Activated T-cell treated with anti-CD3 and anti-CD28 coated beads for 48 hours (primary cell): ENCODE measurements around the gene HDAC4.

Experiments used
- DNase-seq: peaks from one replicate; pipeline ENCODE4 v3.0.0-alpha.2; 2020; ENCODE audit warnings: low read depth

The HDAC4 gene

DNA sequence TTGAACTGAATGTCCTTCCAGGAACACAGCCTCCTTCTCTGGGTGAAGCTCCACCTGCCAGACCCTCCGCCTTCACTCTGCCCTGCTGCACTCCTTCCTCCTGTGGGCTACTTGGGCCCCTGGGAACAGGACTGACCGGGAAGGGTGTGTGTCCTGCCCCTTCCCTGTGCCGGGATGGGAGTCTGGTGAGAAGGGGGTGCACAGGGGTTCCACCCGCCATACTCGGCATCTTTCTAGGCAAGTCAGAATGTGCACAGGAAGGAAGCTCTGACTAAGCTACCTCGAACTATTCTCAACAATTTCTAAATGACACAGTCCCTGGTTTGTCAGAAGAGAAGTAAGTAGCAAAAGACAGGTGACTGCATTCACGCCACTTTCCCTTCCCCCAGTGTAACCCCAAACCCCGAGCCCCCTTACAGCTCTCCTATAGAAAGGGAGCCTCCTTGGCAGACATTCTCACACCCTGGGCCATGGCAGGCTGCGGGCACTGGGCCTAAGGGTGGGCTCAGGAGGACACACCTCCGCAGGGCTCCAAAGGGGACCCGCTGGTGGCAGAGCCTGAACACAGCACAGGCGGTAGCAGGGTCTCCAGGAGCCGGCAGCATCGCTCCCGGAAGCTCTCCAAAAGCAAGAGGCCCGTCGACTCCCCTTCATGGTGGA is 184.1 kb downstream of the HDAC4 start:
- DNase-seq: peak; percentile 35

DNA sequence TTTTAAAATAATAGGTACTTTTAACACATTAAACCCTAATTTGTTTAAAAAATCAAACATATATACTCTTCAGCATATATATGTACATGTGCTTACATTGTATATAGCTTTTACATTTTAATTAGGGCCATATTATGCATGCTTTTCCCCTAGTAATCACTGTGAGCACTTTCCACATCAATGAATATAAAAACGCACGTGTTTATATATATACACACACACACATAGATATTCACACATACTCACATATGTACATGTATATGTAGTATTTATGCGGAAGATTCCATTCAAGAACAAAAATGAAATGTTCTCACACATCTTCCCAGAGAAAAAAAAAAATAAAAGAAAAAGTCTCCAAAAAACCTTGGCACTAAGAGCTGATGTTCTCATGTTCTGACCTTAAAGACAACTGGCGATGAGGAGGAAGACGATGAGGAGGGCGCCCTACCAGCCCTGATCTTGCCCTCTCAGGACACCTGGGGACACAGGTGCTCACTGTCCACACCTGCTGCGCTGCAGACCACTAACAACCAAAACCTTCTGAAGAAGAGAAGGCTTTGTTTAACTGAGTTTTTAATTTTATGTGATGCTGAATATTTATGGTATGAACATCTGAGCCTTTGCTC is 184.7 kb downstream of the HDAC4 start:
- DNase-seq: no peak

DNA sequence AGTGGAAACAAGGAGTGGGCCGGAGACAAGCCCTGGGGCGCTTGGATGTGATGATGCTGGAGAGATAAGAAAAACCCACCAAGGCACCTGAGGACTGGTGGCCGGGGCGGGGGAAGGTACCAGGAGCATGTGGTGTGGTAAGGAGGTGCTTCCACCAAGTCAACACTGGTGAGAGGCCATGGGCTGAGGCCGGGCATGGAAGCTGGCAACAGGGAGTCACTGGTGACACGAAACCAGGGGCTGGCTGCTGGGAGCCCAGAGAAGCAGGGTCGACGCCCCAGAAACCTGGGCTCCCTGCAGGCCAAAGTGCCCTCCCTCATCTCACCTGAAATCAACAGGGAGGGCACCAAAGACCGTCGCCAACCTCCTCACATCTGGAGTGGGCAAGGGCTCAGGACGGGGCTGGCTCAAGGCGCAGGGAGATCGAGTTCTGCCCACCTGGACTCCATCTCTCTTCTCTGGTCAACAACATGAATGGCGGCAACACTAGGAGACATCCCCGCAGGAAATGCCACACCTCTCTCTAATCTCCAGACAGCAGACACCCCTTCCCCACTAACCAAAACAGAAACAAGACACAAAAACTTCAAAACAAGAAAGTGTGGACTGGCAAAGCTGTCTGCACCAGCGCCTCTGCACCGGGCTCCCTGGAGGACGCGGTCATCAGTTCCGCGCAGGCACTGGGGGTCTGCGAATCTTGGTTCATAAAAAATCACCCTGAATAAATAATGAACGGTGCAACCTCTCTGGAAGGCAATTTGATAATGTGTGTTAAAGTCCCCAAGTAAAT is 185.5 kb downstream of the HDAC4 start:
- no peak for DNase-seq

DNA sequence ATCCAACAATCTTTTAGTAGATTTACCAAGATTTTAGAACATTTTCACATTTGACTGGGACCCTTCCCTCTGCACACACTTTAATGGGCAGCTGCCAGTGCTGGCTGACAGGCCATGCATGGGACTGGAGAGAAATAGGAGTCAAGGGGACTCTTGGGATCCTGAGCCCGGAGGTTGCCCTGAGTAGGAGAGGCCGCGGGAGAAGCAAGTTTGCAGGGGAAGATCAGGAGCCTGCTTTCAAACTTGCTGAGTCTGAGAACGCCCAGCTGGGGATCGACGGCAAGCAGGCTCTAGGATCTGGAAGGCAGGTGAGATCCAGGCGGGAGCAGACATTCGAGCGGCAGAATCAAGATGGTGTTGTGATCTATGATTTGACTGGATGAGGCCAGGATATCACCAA is 186.1 kb downstream of the HDAC4 start:
- no peak for DNase-seq

DNA sequence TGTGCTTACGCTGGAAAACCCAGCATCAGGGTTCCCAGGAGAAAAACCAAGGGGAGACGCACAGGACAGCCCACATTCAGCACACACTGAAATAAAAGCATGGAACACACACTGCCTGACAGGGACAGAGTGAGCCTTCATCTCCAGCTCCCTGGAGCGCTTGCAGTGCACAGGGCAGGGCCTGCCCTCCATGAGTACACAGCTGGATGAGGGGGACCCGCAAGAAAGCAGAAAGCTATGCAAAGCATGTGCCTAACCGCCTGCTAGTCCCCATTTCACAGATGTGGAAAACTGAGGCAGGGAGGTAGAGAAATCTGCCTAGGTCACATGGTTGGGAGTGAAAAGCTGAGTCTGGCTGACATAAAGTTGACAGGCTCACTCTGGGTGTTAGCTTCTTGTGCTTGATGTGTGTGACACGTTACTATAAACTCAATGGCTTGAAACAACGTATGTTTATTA is 187.1 kb downstream of the HDAC4 start:
- DNase-seq: no peak

DNA sequence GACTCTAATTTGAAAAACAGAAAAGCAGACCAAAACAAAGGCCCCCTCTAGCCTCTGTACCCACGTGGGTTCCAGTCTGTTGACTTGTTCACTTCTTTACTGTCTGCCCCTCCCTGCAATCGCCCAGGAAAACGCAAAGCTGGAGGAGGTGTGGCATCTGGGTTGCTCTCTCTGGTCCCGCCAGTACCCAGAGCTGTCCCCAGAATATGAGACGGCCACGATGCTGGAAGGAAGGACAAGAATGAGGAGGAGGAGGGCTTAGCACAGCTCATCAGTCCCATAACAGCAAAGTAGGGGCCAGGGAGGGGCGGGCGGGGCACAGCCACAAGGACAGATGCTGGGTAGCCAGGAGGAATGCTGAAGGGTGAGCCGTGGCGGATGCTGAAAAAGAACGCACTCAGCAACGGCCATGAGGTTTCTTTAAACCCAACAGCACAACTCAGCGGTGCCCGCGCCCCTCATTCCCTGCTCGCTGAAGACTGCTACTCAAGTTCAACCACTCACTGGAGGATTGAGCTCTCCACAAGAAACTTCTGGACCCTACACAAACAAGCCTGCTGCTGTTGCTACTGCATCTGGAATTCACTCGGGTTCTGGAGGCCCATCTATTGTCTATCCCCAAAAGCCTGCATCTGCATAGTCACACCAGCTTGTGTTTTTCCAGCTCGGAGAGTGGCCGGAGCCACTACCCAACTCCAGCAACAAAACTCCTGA is 187.7 kb downstream of the HDAC4 start:
- DNase-seq: no peak

DNA sequence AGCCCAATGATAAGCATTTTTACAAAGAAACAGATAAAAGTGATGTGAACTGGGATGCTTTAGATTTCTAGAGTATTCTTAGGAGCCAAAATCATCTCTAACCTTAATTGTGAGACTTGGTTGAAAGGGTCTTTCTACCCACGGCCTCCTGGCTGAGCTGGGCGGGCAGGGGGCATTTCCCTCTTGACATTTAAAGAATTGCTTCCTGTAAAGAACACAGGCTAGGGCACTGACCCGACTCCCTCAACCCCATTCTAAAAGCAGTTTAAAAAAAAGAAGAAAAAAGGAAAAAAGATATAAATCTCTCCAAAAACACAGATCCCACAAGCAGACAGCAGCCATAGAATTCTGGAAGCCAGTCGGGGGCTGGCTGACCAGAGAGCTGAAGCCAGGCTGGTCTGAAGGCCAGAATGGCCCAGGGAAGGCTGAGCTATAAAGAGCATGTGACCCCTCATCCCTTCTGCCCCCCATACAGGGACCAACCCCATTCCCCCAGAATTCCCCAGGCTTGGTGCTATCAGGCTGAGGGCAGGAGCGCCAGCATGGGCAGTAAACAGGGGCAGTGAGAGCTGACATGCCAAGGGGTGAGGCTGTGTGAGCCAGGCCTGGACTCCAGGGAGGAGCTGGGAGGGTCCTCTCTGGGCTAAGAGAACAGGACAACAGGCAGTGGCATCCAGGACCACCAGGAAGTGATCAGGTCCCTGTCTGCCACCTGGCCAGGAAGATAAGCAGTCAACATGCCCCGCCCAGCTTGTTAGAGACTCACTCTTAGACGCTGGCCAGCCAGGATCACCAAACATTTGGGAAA is 188.5 kb downstream of the HDAC4 start:
- no peak for DNase-seq

DNA sequence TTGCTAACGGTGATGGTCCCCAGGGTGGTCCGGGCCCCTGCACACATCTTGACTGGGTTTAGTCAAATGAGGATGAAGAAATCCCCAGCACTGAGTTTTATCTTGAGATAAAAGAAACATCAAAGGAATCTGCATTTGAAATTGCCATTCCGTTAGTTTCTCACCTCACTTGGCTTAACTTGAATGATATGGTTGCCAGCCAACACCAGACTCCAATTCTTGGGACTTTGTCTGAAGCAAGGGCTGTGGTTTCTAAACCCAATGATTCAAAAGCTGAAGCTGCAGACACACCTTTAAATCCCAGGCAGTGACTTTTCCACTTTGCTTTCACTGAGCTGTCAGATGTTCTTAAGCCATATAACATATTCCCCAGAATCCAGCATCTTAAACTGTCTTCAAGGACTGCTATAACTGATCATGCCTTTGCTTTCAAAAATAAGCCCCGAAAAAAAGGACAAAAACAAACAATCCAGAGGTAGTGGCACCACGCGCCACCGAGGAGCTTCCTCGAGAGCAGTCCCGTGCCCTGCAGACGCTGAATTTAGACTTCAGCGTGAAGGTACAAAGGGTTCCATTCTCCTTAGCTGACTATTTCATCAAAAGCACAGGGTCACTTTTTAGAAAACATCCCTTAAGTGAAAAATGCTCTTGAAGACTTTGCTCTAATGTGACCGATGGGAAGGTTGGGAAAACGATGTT is 189.3 kb downstream of the HDAC4 start:
- no peak for DNase-seq

DNA sequence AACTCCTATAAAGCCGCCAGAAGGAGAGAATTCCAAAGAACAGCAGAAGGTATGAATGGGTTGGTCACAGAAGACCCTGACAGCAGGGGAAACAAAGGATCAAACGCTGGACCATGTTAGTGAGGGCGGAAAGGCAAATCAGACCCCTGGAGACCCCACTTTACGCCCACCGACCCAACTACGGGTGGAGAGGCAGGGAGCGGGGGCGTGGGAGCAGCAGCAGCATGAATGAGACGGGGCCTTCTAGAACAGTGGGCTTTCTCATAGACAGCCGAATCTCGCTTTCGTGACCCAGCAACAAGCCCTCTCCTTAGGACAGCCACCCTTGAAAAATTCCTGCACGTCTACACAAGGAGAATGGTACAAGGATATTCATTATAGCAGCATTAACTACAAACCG is 191.0 kb downstream of the HDAC4 start:
- DNase-seq: no peak

DNA sequence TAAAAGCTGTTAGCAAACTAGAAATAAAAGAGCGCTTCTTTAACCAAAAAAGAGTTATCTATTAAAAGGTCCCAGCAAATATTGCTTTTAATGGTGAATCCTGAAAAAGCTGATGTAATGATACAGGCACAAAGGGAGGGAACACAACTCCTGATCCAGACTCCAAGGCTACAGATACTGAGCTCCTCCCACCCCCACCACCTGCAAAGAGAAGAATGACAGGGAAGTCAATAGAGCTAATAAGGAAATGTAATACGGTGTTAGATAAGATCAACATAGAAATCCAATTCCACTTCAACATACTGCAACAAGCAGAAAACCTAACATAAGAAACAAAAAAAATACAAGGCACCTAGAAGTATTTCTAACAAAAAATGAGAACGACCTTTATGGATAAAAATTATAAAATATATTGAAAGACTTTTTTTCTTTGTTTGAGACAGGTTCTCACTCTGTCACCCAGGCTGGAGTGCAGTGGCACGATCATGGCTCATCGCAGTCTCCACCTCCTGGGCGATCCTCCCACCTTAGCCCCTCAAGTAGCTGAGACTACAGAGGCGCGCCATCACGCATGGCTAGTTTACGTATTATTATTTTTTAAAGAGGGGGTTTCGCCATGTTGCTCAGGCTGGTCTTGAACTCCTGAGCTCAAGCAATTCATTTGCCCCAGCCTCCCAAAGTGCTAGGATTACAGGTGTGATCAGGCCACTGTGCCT is 192.2 kb downstream of the HDAC4 start:
- no peak for DNase-seq

DNA sequence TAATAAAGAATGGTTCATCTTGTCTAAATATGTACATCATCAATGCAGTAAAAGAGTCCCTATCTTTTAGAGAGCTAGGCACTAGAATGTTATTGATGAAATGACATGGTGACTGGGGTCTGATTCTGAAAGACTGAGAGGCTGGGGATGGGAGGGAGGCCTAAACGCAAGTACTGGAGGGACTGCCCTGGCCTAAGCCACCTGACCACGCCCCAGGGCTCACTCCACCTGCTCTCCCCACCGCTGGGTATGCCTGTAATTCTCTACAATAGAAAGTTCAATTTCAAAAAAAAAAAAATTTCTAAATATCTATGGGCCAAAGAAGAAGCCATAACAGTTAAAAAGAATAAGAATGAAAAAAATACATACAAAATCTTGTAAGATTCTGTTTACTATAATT is 194.0 kb downstream of the HDAC4 start:
- no peak for DNase-seq

DNA sequence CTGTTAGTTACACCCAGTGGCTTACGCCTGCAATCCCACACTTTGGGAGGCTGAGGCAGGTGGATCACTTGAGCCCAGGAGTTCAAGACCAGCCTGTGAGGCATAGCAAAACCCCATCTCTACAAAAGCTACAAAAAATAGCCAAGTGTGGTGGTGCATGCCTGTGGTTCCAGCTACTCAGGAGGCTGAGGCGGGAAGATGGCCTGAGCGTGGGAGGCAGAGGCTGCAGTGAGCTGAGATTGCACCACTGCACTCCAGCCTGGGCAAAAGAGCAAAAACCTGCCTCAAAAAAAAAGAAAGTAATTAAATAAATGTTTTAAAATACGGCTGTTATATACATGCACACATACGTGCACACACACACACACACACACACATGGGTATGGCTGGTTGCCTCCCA is 194.8 kb downstream of the HDAC4 start:
- no peak for DNase-seq

DNA sequence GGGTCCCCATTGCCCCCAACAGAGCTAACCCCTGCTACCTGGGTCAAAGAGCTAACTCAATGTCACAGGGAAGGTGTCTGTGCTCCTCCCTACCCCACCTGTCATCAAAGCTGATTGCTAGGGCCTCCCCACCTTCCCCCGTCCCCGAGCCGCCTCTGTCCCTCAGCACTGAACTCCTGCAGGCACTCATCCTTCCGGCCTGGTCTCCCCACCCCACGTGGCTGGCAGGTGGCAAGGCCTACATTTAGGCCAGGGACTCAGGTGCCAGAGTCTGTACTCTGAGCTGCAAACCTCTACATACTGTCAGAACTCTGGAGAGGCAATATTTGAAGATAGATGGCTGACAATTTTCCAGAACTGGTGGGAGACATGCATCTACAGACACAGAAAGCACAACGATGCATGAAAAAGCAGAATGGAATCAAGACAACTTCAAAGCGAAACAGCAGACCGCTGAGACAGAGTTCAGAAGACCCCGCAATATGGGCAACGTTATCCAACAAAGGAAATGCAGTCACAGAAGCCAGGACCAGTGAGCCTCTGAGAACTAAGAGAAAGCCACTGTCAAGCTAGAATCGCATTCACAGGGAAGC is 195.8 kb downstream of the HDAC4 start:
- DNase-seq: no peak

DNA sequence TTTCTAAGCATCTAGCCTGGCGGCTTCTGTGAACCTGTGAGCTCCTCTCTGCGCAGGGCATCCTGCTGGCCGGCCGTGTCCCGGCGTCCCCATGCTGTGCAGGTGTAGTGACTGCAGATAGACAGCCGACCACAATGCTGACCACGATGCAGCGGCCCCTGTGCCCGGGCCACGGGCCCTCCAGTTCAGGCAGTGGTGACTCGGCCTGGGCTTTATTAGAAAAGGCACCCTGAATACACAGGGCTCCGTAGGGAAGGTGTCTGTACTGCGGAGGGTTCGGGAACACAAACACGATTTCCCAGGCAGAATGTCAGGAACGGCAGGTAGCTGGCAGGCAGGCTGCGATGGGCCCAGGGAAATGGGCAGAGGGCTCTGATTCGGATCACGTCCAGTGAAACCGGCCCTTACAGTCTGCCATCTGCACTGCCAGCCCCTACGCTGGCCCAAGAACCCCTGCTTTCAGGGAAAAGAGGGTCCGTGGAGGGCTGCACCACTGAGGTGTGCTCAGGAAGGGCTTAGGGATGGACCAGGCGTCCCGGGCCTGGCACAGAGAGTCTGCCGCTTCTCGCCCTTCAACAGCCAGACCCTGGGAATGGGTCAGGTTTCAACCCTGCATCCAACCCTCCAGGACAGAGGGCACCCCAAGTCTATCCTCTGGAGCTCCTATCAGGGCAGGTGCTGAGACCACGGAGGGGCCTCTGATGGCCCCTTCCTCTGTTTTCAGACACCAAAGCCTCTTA is 196.5 kb downstream of the HDAC4 start:
- no peak for DNase-seq

DNA sequence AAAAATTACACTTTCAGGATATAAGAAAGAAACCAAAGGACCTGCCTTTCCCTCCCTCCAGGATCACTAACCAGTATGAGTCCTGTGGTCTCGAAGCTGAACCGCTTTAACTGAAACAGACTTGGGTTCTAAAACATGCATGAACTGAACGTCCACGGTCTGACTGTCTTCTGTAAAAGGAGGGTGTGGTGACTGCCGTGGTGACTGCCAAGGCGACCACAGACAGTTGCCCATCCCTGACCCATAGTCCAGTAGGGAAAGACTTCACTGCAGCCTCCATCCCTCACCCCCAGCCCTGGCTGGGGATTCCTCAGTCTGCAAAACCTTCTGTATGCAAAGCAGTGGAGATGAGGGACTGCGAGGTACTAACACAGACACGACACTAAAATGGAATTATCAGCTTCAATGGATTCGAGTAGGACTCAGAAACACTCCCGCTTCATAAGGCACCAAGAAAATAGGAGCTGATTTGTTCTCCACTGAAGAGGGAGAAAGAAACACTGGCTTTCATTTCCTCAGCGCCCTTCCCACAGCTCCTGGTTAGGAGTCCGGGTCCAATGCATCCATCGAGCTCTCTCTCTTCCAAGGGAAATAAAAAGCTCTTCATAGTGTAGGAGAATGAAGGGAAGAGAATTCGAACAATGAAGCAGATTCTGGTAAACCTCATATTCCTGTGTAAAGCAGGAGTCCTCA is 197.2 kb downstream of the HDAC4 start:
- DNase-seq: no peak

DNA sequence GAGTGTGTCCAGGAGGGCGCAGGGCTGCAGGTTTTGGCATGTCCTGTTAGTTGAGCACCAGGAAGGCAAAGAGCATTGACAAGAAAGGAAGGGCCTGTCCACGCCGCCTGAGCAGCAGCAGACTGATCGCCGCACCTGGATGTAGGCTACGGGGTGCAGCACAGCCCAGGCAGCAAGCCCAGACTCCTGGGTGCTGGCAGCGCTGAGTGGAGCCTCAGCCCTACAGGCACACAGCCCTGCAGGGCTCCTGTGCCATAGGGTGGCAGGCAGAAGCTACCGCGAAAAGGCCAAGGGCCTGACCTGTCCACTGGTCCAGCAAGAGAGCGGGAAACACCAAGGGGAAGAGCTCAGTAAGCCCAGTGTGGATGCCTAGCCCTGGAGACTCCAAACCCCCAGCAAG is 198.0 kb downstream of the HDAC4 start:
- DNase-seq: no peak

DNA sequence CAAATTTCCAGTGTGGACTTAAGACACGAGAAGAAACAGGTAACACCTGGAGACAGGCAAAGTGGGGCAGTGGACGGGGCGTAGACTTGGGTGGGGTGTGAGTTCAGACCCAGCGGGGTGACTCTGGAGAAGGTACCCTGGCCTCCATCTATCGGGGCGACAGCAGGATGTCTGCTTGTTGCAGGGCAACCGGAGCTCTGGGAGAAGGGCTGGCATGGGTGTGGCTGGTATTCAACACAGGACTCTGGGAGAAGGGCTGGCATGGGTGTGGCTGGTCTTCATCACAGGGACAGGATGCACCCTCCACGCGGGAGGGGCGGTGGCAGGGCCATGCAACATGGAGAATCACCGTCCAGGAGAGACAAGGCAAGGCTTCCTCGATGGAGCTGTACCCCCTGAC is 198.5 kb downstream of the HDAC4 start:
- no peak for DNase-seq

DNA sequence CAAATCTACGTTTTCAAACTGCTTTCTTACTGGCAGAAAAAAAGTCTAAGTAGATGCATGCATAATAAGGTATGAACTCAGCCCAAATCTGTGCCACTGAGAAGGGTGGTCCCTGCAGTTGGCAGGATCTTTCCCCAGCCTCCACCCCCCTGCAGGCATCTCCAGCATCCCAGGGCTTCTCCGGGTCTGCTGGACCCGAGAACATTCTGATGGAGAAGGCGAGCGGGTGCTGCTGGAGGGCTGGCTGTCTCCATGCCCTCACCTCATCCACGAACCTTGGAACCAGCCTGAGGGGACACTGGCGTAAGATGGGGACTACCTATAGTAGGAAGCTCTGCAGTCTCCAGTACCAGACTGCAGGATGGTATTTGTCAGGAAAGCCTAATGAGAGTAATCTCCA is 198.9 kb downstream of the HDAC4 start:
- no peak for DNase-seq

DNA sequence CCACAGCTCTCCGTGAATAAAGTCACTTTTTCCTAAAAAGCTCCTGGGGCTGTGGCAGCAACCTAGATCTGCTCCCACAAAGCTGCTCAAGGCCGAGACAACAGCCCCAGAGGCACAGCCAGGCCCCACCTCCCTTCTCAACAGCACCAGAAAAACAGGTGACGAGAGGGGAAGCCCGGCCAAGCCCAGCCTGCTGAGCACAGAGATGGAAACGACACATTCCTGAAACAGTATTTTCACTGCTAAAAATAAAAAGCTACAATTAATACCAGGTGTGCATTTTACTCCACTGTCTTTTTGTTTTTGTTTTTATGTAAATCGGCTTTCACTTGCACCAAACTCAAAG is 199.3 kb downstream of the HDAC4 start:
- no peak for DNase-seq
